Panc1 (cell line): ENCODE results near the gene CCNG2. TPM values are rescaled to one million over a fixed set of nuclear protein-coding genes. Genes with fewer than 3 reads are reported as not detected.

Source experiments
- ATAC-seq: fragments of 200-7000 bp; cut with Tn5 transposase; 2 replicates; pipeline ENCODE4 v1.9.1; 2020; ENCODE audit warnings: mild to moderate bottlenecking, moderate library complexity
- BruUV-seq: library from RNA; stranded (reverse); fragments of 400-500 nt; replicated peaks from 2 replicates; lab custom pipeline; 2021; lab: Mats Ljungman, UMichigan
- CTCF ChIA-PET: fragments of 300-600 bp; sonication (Branson Sonifier 250); formaldehyde crosslinking; loops from one replicate; lab custom pipeline; 2022; ENCODE audit warnings: antibody characterized with exemption; lab: Charles Lee
- POLR2A ChIA-PET: fragments of 300-600 bp; sonication (Branson Sonifier 250); formaldehyde crosslinking; loops from one replicate; lab custom pipeline; 2022; ENCODE audit warnings: antibody characterized with exemption; lab: Charles Lee
- DNase-seq: peaks from one replicate; pipeline ENCODE4 v3.0.0-alpha.2; 2010; ENCODE audit warnings: low read depth, low spot score
- H3K27ac ChIP-seq: 2 replicates; pipeline ENCODE4 v1.5.1; 2011; ENCODE audit warnings: mild to moderate bottlenecking, low read length, inconsistent platforms
- H3K27me3 ChIP-seq: fragments of 200-500 bp; sonication (Bioruptor generic); 2 replicates; pipeline ENCODE4 v1.6.0; 2014; ENCODE audit warnings: low read length, inconsistent platforms; ENCODE audit not compliant: control insufficient read depth, insufficient read depth
- H3K36me3 ChIP-seq: fragments of 200-500 bp; sonication (Bioruptor generic); 2 replicates; pipeline ENCODE4 v1.5.1; 2014; ENCODE audit warnings: inconsistent platforms, mild to moderate bottlenecking, low read length, moderate library complexity; ENCODE audit not compliant: control insufficient read depth, insufficient read depth
- H3K4me1 ChIP-seq: 2 replicates; pipeline ENCODE4 v1.5.1; 2011; ENCODE audit warnings: inconsistent platforms, mild to moderate bottlenecking, low read length, moderate library complexity; ENCODE audit not compliant: control insufficient read depth, insufficient read depth
- H3K4me3 ChIP-seq, 2 experiments: 2 replicates each; pipeline ENCODE4 v1.5.1; 2011 to 2012; ENCODE audit warnings: low read depth in 2 of 2, low read length in 2 of 2, mild to moderate bottlenecking in 2 of 2, inconsistent platforms in 1 of 2, moderate library complexity in 1 of 2
- H3K9me3 ChIP-seq: fragments of 200-500 bp; sonication (Bioruptor generic); 2 replicates; pipeline ENCODE4 v1.5.1; 2014; ENCODE audit warnings: low read depth, mild to moderate bottlenecking, inconsistent platforms, low read length, moderate library complexity; ENCODE audit not compliant: control insufficient read depth, insufficient read depth
- CTCF ChIP-seq: fragments of 450-650 bp; IDR thresholded peaks from 2 replicates; pipeline ENCODE4 v1.5.1; 2017; ENCODE audit warnings: mild to moderate bottlenecking
- POLR2AphosphoS5 ChIP-seq: IDR thresholded peaks from 2 replicates; pipeline ENCODE4 v1.6.1; 2012; ENCODE audit warnings: mild to moderate bottlenecking, low read depth, low read length, moderate library complexity
- REST ChIP-seq, 2 experiments: IDR thresholded peaks; 2 replicates each; pipeline ENCODE4 v1.6.1; 2011 to 2012; ENCODE audit warnings: low read depth in 2 of 2, control low read depth in 1 of 2, low read length in 1 of 2, mild to moderate bottlenecking in 1 of 2, moderate library complexity in 1 of 2; ENCODE audit not compliant: insufficient read depth in 1 of 2
- SIN3A ChIP-seq: IDR thresholded peaks from 2 replicates; pipeline ENCODE4 v1.6.1; 2012; ENCODE audit warnings: low read depth, mild to moderate bottlenecking, low read length, moderate library complexity, borderline replicate concordance; ENCODE audit not compliant: insufficient read depth
- TCF7L2 ChIP-seq: IDR thresholded peaks from 2 replicates; pipeline ENCODE4 v1.6.1; 2011; ENCODE audit warnings: mild to moderate bottlenecking, low read depth, low read length, inconsistent platforms
- in situ Hi-C: cut with HindIII; loops from 2 replicates; pipeline ENCODE4 v1.10.0; 2016; ENCODE audit warnings: low sequenced_read_pairs, low pct_unique_long_range_greater_than_20kb
- intact Hi-C: fragments of 100-400 bp; cut with micrococcal nuclease; formaldehyde crosslinking; loops from one replicate; pipeline ENCODE4 v1.10.0; 2022; ENCODE audit not compliant: unreplicated experiment
- total RNA-seq: library from RNA; stranded (reverse); gene quantifications from one replicate; pipeline ENCODE4 v1.2.1, GENCODE V29; 2021; ENCODE audit not compliant: unreplicated experiment

Gene CCNG2
- total RNA-seq, 1 experiment from 2014 or later: 18.4 TPM

- DNase-seq (no peak), ATAC-seq (no peak)
- in situ Hi-C loops: no loop called here
- Histone ChIP-seq H3K36me3 (no peaks in the 10 kb centered on the region), H3K4me1 (no peaks in the 10 kb centered on the region), H3K27me3 (no peaks in the 10 kb centered on the region), H3K9me3 (no peaks in the 10 kb centered on the region), H3K27ac (no peak overlapping the region), H3K4me3 (no peak overlapping the region)
- no TSS peak for BruUV-seq
- TF ChIP-seq TCF7L2: no peak
- no peak for TF ChIP-seq CTCF
- TF ChIP-seq POLR2AphosphoS5: no peak
- no peak for TF ChIP-seq REST (IDR thresholded peaks at IDR 0.05; ENCODE audit: insufficient read depth in 1 of 2, low read depth in 2 of 2, low read length in 1 of 2)
- TF ChIP-seq SIN3A: no peak
- POLR2A ChIA-PET: no interaction called here
- CTCF ChIA-PET: no interaction called here
- intact Hi-C loops: no loop called here
Measured at GRCh38 chr4:77126809-77127208, 30.2 kb upstream of the CCNG2 start.

- no TSS peak for BruUV-seq
- intact Hi-C loops (no loop called here), in situ Hi-C loops (no loop called here)
- H3K4me1 ChIP-seq: no peaks in the 10 kb centered on the region
- H3K36me3 ChIP-seq: no peaks in the 10 kb centered on the region
- no peaks in the 10 kb centered on the region for H3K9me3 ChIP-seq
- H3K4me3 ChIP-seq: no peak overlapping the region
- ChIA-PET POLR2A (no interaction called here), CTCF (no interaction called here)
- H3K27ac ChIP-seq: no peak overlapping the region
- DNase-seq: no peak
- TF ChIP-seq REST (IDR thresholded peaks at IDR 0.05; ENCODE audit: insufficient read depth in 1 of 2, low read depth in 2 of 2, low read length in 1 of 2): no peak
- TF ChIP-seq TCF7L2: no peak
- no peak for TF ChIP-seq CTCF
- TF ChIP-seq POLR2AphosphoS5: no peak
- no peak for TF ChIP-seq SIN3A
- ATAC-seq: no peak
- H3K27me3 ChIP-seq: no peaks in the 10 kb centered on the region
Measured at GRCh38 chr4:77127215-77127614, 29.8 kb upstream of the CCNG2 start.
